WTC11 (cell line): ENCODE data around the gene C17orf100. TPM values are rescaled to one million over a fixed set of nuclear protein-coding genes. Genes with fewer than 3 reads are reported as not detected.
A peak's percentile ranks its signal among the peaks of the same experiment; 100 is the strongest.

Experiments
- ATAC-seq: fragments of 200-7000 bp; cut with Tn5 transposase; 2 replicates; pipeline ENCODE4 v1.10.0; 2021; ENCODE audit warnings: mild to moderate bottlenecking, moderate library complexity
- CTCF ChIA-PET: fragments of 300-600 bp; sonication (Branson Sonifier 250); formaldehyde crosslinking; loops from one replicate; lab custom pipeline; 2021; ENCODE audit warnings: antibody characterized with exemption; lab: Charles Lee
- POLR2A ChIA-PET: fragments of 350-600 bp; sonication (Branson Sonifier 250); formaldehyde crosslinking; loops from one replicate; lab custom pipeline; 2021; ENCODE audit warnings: antibody characterized with exemption; lab: Charles Lee
- DNase-seq: peaks from one replicate; pipeline ENCODE4 v3.0.0; 2021; ENCODE audit warnings: low spot score
- H3K27ac Mint-ChIP-seq: 2 replicates; pipeline ENCODE4 v1.8.0; 2021; ENCODE audit warnings: mixed read lengths
- H3K27me3 Mint-ChIP-seq: 2 replicates; pipeline ENCODE4 v1.8.0; 2021; ENCODE audit warnings: low read depth, mild to moderate bottlenecking, moderate library complexity, mixed read lengths
- H3K36me3 Mint-ChIP-seq: 2 replicates; pipeline ENCODE4 v1.8.0; 2021; ENCODE audit warnings: mixed read lengths
- H3K4me1 Mint-ChIP-seq: 2 replicates; pipeline ENCODE4 v1.8.0; 2022; ENCODE audit warnings: mixed read lengths
- H3K4me3 Mint-ChIP-seq: 2 replicates; pipeline ENCODE4 v1.8.0; 2021; ENCODE audit warnings: mild to moderate bottlenecking, moderate library complexity, mixed read lengths
- H3K9me3 Mint-ChIP-seq: 2 replicates; pipeline ENCODE4 v1.8.0; 2021; ENCODE audit warnings: mixed read lengths
- AR ChIP-seq: fragments of 250-450 bp; sonication (Bioruptor Pico); IDR thresholded peaks from 2 replicates; pipeline ENCODE4 v1.9.0; 2021; ENCODE audit warnings: mild to moderate bottlenecking
- ARID4B ChIP-seq: sonication (generic); formaldehyde crosslinking; IDR thresholded peaks from 2 replicates; pipeline ENCODE4 v1.8.0; 2023; ENCODE audit warnings: missing genetic modification reagents, mild to moderate bottlenecking, borderline replicate concordance
- E2F1 ChIP-seq: sonication (generic); formaldehyde crosslinking; IDR thresholded peaks from 2 replicates; pipeline ENCODE4 v1.8.0; 2022; ENCODE audit warnings: mild to moderate bottlenecking, missing genetic modification reagents
- ESRRA ChIP-seq: sonication (generic); formaldehyde crosslinking; IDR thresholded peaks from 2 replicates; pipeline ENCODE4 v1.8.1; 2022; ENCODE audit warnings: mild to moderate bottlenecking, missing genetic modification reagents, borderline replicate concordance
- FOXJ3 ChIP-seq: sonication (generic); formaldehyde crosslinking; IDR thresholded peaks from 2 replicates; pipeline ENCODE4 v1.9.0; 2021; ENCODE audit warnings: missing genetic modification reagents, mild to moderate bottlenecking, borderline replicate concordance
- JUN ChIP-seq: sonication (generic); formaldehyde crosslinking; IDR thresholded peaks from 2 replicates; pipeline ENCODE4 v1.8.0; 2023; ENCODE audit warnings: mild to moderate bottlenecking, missing genetic modification reagents
- MLX ChIP-seq: sonication (generic); formaldehyde crosslinking; IDR thresholded peaks from 2 replicates; pipeline ENCODE4 v1.8.1; 2023; ENCODE audit warnings: mild to moderate bottlenecking, missing genetic modification reagents, moderate library complexity
- NFE2L1 ChIP-seq: sonication (generic); formaldehyde crosslinking; IDR thresholded peaks from 2 replicates; pipeline ENCODE4 v1.8.1; 2023; ENCODE audit warnings: missing genetic modification reagents
- RORB ChIP-seq: fragments of 250-450 bp; sonication (Bioruptor Pico); IDR thresholded peaks from 2 replicates; pipeline ENCODE4 v1.9.0; 2021; ENCODE audit warnings: mild to moderate bottlenecking
- TCF7 ChIP-seq: sonication (generic); formaldehyde crosslinking; IDR thresholded peaks from 2 replicates; pipeline ENCODE4 v1.8.0; 2022; ENCODE audit warnings: mild to moderate bottlenecking, low read depth, missing genetic modification reagents, moderate library complexity
- USF2 ChIP-seq: sonication (generic); formaldehyde crosslinking; IDR thresholded peaks from 2 replicates; pipeline ENCODE4 v1.8.1; 2023; ENCODE audit warnings: mild to moderate bottlenecking, missing genetic modification reagents, moderate library complexity
- ZMAT4 ChIP-seq: fragments of 250-450 bp; sonication (Bioruptor Pico); IDR thresholded peaks from 2 replicates; pipeline ENCODE4 v1.9.0; 2021; ENCODE audit warnings: mild to moderate bottlenecking
- ZNF219 ChIP-seq: sonication (generic); formaldehyde crosslinking; IDR thresholded peaks from 2 replicates; pipeline ENCODE4 v1.8.0; 2023; ENCODE audit warnings: missing genetic modification reagents, mild to moderate bottlenecking, borderline replicate concordance
- ZNF232 ChIP-seq: sonication (generic); formaldehyde crosslinking; IDR thresholded peaks from 2 replicates; pipeline ENCODE4 v1.8.0; 2022; ENCODE audit warnings: mild to moderate bottlenecking, missing genetic modification reagents
- ZNF423 ChIP-seq: fragments of 250-450 bp; sonication (Bioruptor Pico); IDR thresholded peaks from 2 replicates; pipeline ENCODE4 v2.1.2; 2022; ENCODE audit warnings: mild to moderate bottlenecking, moderate library complexity
- ZNF425 ChIP-seq: fragments of 250-450 bp; sonication (Bioruptor Pico); conservative IDR thresholded peaks from 2 replicates; pipeline ENCODE4 v1.9.0; 2021; ENCODE audit warnings: mild to moderate bottlenecking
- ZNF532 ChIP-seq: fragments of 250-450 bp; sonication (Bioruptor Pico); IDR thresholded peaks from 2 replicates; pipeline ENCODE4 v1.9.0; 2021; ENCODE audit warnings: mild to moderate bottlenecking, borderline replicate concordance
- total RNA-seq: library from RNA; stranded (reverse); gene quantifications from 3 replicates; pipeline ENCODE4 v1.2.3, GENCODE V29; 2021

Gene C17orf100
- total RNA-seq, 1 experiment from 2014 or later: 2.7 TPM

GRCh38 chr17:6675201-6675825, 23.8 kb downstream of the C17orf100 start (continued):
- TF ChIP-seq ZNF232 (CRISPR knock-in tag): no peak
- no peak for TF ChIP-seq ZNF423 (CRISPR knock-in tag)
- TF ChIP-seq AR (CRISPR knock-in tag): no peak

GRCh38 chr17:6676802-6677157, 25.2 kb downstream of the C17orf100 start:
- H3K4me3 Mint-ChIP-seq: no peak overlapping the region
- no peaks in the 10 kb centered on the region for H3K27me3 Mint-ChIP-seq
- ATAC-seq (peak; percentile 32), DNase-seq (no peak)
- H3K36me3 Mint-ChIP-seq: no peaks in the 10 kb centered on the region
- H3K27ac Mint-ChIP-seq: no peak overlapping the region
- ChIA-PET POLR2A (interaction anchor here (1.1 kb wide), 1 partner anchor 37 kb away, joined by 3 read pairs; no protein-coding TSS in a partner anchor), CTCF (interaction anchor here (0.8 to 3.1 kb wide), 9 partner anchors 10 to 328 kb away, joined by 3 to 10 read pairs (median 4); partner anchors contain the start of gene SLC13A5)
- H3K9me3 Mint-ChIP-seq: no peaks in the 10 kb centered on the region
- no peaks in the 10 kb centered on the region for H3K4me1 Mint-ChIP-seq
- TF ChIP-seq JUN (CRISPR knock-in tag) (no peak), ZNF532 (CRISPR knock-in tag) (no peak), ESRRA (CRISPR knock-in tag) (no peak), E2F1 (no peak), USF2 (no peak), ARID4B (CRISPR knock-in tag) (no peak), TCF7 (CRISPR knock-in tag) (no peak), MLX (CRISPR knock-in tag) (no peak), NFE2L1 (CRISPR knock-in tag) (no peak), ZNF425 (CRISPR knock-in tag) (no peak), ZNF219 (CRISPR knock-in tag) (no peak), ZNF423 (CRISPR knock-in tag) (no peak), ZMAT4 (no peak), RORB (CRISPR knock-in tag) (no peak), FOXJ3 (CRISPR knock-in tag) (no peak)
